HFFc6 (cell line): ENCODE measurements around the gene DDR1. TPM values are rescaled to one million over a fixed set of nuclear protein-coding genes. Genes with fewer than 3 reads are reported as not detected.

Source experiments
- DNase-seq: peaks from one replicate; pipeline ENCODE4 v3.0.0-alpha.2; 2018
- H3K27ac Mint-ChIP-seq: 2 replicates; pipeline ENCODE4 v1.8.0; 2020; ENCODE audit warnings: mild to moderate bottlenecking, mixed read lengths
- H3K27me3 Mint-ChIP-seq: 2 replicates; pipeline ENCODE4 v1.8.0; 2021; ENCODE audit warnings: mild to moderate bottlenecking, moderate library complexity, mixed read lengths; ENCODE audit not compliant: insufficient read depth
- H3K36me3 Mint-ChIP-seq: 2 replicates; pipeline ENCODE4 v1.8.0; 2021; ENCODE audit warnings: low read depth, mixed read lengths
- H3K4me1 Mint-ChIP-seq: 2 replicates; pipeline ENCODE4 v1.8.0; 2020; ENCODE audit warnings: low read depth, mixed read lengths
- H3K4me3 Mint-ChIP-seq: 2 replicates; pipeline ENCODE4 v1.8.0; 2020; ENCODE audit warnings: mild to moderate bottlenecking, moderate library complexity, mixed read lengths
- H3K9me3 Mint-ChIP-seq: 2 replicates; pipeline ENCODE4 v1.8.0; 2020; ENCODE audit warnings: mild to moderate bottlenecking, mixed read lengths
- total RNA-seq, 6 experiments: library from RNA; stranded (reverse); fragmentation: NEBNext Ultra II Directional; extraction: Animal tissue kit (Norgen Biotek cat#: 25700); gene quantifications; 2 replicates in 1 of 6; 3 replicates in 5 of 6; pipeline ENCODE4 v1.2.3, GENCODE V29; 2021
- TF ChIP-seq, protein P1 (sequence below): fragments of 200-600 bp; sonication (generic); IDR thresholded peaks from 2 replicates; pipeline ENCODE4 v1.5.0; 2021; ENCODE audit warnings: antibody characterized with exemption, mild to moderate bottlenecking

Gene DDR1
- total RNA-seq, 6 experiments from 2014 or later, result 28.0 to 42.5 (median 31.6) TPM

DNA sequence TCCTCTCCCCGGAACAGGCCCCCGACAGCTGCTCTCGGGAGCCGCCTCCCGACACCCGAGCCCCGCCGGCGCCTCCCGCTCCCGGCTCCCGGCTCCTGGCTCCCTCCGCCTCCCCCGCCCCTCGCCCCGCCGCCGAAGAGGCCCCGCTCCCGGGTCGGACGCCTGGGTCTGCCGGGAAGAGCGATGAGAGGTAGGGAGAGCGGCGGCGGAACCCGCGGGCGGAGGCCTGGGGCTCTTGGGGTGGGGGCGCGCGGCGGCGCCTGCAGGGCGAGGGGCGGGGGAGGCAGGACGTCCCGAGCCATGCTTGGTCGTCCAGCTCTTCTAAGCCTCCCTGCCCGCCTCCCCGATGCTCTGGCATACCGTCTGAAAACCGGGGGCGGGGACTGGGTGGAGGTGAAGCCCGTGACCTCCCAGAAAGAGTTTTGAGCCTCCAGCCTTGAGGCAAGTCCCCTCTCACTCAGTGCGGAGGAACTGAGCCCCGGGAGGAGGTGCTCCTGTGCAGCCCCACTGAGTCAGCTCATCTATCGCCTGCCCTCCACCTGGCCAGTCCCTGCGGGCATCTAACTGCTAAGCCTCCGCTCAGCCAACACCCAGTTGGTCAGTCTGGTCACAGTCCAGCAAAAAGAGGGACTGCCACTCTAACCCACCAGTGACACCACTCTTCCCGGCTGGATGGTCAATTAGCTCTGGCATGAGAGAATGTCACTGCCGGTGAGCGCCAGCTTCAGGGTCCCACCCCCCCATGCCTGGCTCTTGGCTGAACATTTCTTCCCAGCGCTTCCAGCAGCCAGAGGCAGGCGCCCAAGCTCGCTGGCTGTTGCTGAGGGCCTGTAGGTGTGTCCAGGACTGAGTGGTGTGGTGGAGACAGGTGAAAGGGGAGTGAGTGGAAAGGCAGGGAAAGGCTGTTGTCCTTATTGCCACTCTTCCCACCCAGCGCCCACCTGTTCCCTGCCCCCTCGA lies 482 bp downstream of the DDR1 start:
- Mint-ChIP-seq H3K4me3 (peak overlapping the region; percentile 83), H3K36me3 (no peaks in the 10 kb centered on the region; the same call in 1 of the 2 replicates), H3K27ac (peak overlapping the region; percentile 87), H3K4me1 (peaks cover 64% of the 10 kb centered on the region), H3K27me3 (peaks cover 3% of the 10 kb centered on the region), H3K9me3 (no peaks in the 10 kb centered on the region)
- peak; percentile 7 for DNase-seq
- TF ChIP-seq, protein P1, sequence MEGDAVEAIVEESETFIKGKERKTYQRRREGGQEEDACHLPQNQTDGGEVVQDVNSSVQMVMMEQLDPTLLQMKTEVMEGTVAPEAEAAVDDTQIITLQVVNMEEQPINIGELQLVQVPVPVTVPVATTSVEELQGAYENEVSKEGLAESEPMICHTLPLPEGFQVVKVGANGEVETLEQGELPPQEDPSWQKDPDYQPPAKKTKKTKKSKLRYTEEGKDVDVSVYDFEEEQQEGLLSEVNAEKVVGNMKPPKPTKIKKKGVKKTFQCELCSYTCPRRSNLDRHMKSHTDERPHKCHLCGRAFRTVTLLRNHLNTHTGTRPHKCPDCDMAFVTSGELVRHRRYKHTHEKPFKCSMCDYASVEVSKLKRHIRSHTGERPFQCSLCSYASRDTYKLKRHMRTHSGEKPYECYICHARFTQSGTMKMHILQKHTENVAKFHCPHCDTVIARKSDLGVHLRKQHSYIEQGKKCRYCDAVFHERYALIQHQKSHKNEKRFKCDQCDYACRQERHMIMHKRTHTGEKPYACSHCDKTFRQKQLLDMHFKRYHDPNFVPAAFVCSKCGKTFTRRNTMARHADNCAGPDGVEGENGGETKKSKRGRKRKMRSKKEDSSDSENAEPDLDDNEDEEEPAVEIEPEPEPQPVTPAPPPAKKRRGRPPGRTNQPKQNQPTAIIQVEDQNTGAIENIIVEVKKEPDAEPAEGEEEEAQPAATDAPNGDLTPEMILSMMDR, result no peak

DNA sequence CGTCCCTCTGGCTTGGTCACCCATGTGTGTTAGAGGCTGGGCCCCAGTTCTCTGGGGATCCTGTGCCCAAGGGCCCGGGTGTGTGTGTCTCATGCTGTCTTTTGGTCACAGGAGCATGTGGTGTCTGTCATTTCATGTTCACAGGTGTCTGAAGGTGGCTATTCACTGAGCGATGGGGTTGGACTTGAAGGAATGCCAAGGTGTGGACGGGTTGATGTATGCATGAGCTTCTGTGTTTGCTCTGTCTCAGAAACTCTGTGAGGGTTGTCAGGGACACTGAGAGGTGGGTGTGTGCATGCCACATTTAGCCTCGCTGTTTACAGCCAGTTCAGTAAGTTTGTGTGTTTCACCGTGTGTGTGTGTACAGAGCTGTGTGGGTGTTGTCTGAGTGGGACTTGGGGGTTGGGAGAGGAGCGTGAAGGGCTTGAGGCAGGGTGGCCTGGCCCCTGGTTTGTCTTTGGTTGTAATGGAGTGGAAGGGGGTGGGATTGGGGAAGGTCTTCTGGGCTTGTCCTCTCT lies 1.2 kb downstream of the DDR1 start:
- peaks cover 3% of the 10 kb centered on the region for H3K27me3 Mint-ChIP-seq
- TF ChIP-seq, protein P1, result no peak
- H3K4me1 Mint-ChIP-seq, result peaks cover 71% of the 10 kb centered on the region
- H3K9me3 Mint-ChIP-seq, result no peaks in the 10 kb centered on the region
- no peaks in the 10 kb centered on the region; the same call in 1 of the 2 replicates for H3K36me3 Mint-ChIP-seq
- peak; percentile 24 for DNase-seq
- peak overlapping the region; percentile 83 for H3K4me3 Mint-ChIP-seq
- peak overlapping the region; percentile 87 for H3K27ac Mint-ChIP-seq

DNA sequence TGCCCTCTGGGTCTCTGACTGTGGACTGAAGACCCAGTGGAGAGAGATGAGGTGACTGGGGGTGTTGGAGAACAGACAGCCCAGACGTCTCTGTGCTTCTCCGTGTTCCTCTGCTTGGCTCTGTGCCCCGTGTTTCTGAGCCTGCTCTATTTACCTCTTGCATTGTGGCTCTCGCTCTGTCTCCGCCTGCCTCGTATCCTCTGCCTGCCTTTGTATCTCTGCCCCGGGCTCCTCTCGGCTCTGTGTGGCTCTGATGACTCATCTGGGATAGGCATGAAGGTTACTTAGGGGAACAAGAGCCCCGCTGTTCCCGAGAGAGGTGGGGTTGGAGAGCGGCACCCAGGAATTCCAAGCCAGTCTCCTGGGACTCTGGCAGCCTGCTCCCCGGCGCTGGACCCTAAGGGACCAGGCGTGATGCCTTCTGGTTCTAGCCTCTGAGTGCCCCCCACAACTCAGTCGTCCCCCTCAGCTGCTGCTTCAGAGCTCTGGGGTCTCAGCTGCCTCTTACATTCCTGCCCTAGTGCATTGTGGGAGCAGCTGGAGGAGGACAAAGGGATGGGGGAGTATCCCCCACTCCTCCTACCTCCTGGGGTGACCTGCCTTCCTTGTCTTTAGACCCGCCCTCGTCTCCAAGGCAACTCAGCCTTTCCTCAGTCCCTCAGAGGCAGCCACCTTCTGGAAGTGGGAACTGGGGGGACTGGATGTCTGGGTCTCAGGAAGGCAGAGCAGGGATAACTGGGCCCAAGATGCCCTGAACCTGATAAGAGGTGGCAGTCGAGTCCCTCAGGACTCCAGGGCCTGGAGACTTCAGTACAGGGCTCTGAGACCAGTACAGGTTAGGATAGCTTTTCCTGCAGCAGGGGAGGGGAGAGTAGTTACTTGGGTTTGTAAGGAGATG lies 1.9 kb downstream of the DDR1 start:
- Mint-ChIP-seq H3K27me3 (peaks cover 3% of the 10 kb centered on the region), H3K36me3 (no peaks in the 10 kb centered on the region; the same call in 1 of the 2 replicates), H3K27ac (peak overlapping the region; percentile 87), H3K9me3 (no peaks in the 10 kb centered on the region), H3K4me3 (peak overlapping the region; percentile 83), H3K4me1 (peaks cover 70% of the 10 kb centered on the region)
- TF ChIP-seq, protein P1, result no peak
- DNase-seq, result peak; percentile 90

DNA sequence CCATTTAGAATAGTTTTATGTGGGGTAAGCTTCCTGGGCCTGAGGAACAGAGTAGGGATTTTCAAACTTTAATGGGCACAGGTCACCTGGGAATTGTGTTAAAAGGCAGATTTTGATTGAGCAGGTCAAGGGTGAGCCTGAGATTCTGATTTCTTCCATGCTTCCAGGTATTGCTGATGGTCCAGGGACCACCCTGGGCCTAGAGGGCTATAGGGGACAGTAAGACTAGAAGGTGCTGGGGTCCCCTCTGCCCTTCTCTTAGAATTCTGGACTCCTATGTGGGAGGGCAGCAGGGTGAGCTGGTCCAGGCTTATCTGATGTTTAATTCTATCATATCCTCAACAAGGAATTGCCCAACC lies 2.6 kb downstream of the DDR1 start:
- H3K27ac Mint-ChIP-seq, result peak overlapping the region; percentile 87
- TF ChIP-seq, protein P1, result no peak
- H3K36me3 Mint-ChIP-seq, result no peaks in the 10 kb centered on the region; the same call in 1 of the 2 replicates
- H3K9me3 Mint-ChIP-seq, result no peaks in the 10 kb centered on the region
- no peak for DNase-seq
- H3K27me3 Mint-ChIP-seq, result no peaks in the 10 kb centered on the region
- peak overlapping the region; percentile 83 for H3K4me3 Mint-ChIP-seq
- H3K4me1 Mint-ChIP-seq, result peaks cover 64% of the 10 kb centered on the region
